ENCODE results near the gene PTPN1. TPM values are rescaled to one million over a fixed set of nuclear protein-coding genes. Genes with fewer than 3 reads are reported as not detected.
A peak's percentile ranks its signal among the peaks of the same experiment; 100 is the strongest.

The PTPN1 gene
- total and polyA plus RNA-seq, 2 experiments from 2014 or later = 16.9 to 26.4 TPM

DNA sequence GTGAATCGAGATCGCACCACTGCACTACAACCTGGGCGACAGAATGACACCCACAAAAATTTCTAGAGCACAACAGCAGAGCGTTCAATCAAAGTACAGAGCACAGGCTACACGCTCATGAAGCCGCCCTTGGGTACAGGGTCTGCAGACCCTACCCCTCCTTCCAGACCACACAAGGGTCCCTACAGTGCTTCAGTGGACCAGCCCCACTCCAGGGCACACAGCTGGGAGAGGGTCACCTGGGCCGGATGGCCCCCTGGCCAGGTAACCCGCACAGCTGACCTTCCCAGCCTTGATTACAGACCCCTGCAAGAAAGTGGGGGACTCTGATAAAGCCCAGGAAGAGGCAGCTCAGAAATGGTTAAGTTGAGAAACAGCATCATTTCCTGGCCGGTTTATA is 117.6 kb downstream of the PTPN1 start (continued):
- TF ChIP-seq, protein P1, sequence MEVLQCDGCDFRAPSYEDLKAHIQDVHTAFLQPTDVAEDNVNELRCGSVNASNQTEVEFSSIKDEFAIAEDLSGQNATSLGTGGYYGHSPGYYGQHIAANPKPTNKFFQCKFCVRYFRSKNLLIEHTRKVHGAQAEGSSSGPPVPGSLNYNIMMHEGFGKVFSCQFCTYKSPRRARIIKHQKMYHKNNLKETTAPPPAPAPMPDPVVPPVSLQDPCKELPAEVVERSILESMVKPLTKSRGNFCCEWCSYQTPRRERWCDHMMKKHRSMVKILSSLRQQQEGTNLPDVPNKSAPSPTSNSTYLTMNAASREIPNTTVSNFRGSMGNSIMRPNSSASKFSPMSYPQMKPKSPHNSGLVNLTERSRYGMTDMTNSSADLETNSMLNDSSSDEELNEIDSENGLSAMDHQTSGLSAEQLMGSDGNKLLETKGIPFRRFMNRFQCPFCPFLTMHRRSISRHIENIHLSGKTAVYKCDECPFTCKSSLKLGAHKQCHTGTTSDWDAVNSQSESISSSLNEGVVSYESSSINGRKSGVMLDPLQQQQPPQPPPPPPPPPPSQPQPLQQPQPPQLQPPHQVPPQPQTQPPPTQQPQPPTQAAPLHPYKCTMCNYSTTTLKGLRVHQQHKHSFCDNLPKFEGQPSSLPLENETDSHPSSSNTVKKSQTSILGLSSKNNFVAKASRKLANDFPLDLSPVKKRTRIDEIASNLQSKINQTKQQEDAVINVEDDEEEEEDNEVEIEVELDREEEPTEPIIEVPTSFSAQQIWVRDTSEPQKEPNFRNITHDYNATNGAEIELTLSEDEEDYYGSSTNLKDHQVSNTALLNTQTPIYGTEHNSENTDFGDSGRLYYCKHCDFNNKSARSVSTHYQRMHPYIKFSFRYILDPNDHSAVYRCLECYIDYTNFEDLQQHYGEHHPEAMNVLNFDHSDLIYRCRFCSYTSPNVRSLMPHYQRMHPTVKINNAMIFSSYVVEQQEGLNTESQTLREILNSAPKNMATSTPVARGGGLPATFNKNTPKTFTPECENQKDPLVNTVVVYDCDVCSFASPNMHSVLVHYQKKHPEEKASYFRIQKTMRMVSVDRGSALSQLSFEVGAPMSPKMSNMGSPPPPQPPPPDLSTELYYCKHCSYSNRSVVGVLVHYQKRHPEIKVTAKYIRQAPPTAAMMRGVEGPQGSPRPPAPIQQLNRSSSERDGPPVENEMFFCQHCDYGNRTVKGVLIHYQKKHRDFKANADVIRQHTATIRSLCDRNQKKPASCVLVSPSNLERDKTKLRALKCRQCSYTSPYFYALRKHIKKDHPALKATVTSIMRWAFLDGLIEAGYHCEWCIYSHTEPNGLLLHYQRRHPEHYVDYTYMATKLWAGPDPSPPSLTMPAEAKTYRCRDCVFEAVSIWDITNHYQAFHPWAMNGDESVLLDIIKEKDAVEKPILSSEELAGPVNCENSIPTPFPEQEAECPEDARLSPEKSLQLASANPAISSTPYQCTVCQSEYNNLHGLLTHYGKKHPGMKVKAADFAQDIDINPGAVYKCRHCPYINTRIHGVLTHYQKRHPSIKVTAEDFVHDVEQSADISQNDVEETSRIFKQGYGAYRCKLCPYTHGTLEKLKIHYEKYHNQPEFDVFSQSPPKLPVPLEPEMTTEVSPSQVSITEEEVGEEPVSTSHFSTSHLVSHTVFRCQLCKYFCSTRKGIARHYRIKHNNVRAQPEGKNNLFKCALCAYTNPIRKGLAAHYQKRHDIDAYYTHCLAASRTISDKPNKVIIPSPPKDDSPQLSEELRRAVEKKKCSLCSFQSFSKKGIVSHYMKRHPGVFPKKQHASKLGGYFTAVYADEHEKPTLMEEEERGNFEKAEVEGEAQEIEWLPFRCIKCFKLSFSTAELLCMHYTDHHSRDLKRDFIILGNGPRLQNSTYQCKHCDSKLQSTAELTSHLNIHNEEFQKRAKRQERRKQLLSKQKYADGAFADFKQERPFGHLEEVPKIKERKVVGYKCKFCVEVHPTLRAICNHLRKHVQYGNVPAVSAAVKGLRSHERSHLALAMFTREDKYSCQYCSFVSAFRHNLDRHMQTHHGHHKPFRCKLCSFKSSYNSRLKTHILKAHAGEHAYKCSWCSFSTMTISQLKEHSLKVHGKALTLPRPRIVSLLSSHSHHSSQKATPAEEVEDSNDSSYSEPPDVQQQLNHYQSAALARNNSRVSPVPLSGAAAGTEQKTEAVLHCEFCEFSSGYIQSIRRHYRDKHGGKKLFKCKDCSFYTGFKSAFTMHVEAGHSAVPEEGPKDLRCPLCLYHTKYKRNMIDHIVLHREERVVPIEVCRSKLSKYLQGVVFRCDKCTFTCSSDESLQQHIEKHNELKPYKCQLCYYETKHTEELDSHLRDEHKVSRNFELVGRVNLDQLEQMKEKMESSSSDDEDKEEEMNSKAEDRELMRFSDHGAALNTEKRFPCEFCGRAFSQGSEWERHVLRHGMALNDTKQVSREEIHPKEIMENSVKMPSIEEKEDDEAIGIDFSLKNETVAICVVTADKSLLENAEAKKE (CRISPR knock-in tag; IDR thresholded peaks at IDR 0.05) = no peak

DNA sequence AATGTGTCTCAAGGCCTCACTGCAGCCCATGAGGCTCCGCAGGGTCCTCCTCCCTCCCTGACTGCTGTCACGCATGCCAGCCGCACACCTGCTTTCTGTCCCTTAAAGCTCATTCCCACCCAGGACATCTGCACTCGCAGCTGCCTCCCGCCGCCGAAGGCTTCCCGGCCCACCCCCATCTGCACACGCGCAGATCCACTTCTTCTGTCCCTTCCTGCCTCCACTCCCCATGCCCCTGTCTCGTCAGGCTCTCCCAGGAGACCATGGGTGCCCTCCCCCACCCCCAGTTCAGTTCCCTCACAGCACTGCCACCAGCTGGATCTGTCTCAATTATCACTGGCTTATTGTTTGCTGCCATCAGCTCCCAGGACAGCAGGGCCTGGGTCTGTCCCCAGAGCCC is 118.1 kb downstream of the PTPN1 start:
- Histone ChIP-seq H3K9me2 (ENCODE audit: insufficient read depth) (no peaks in the 10 kb centered on the region), H3K27me3 (ENCODE audit: insufficient read depth) (no peaks in the 10 kb centered on the region), H3K79me2 (replicated peaks; ENCODE audit: insufficient read depth) (no peaks in the 10 kb centered on the region), H3K4me3 (no peak overlapping the region), H3K4me2 (no peak overlapping the region), H3F3A (replicated peaks; ENCODE audit: low read depth) (no peaks in the 10 kb centered on the region), H2AFZ (0 out of 2 replicates have a peak overlapping the region, but pooled peaks have one; percentile 43), H4K20me1 (replicated peaks; ENCODE audit: insufficient read depth) (no peaks in the 10 kb centered on the region), H3K27ac (ENCODE audit: low read depth) (no peak overlapping the region; the same call in 1 of the 2 replicates), H3K36me3 (ENCODE audit: insufficient read depth) (no peaks in the 10 kb centered on the region), H3K4me1 (ENCODE audit: insufficient read depth) (peaks cover 5% of the 10 kb centered on the region; the same call in 1 of the 2 replicates)
- Mint-ChIP-seq H3K36me3 (ENCODE audit: low read depth) (no peaks in the 10 kb centered on the region), H3K27ac (peak overlapping the region; percentile 63; the same call in 1 of the 2 replicates), H3K4me1 (peaks cover 16% of the 10 kb centered on the region), H3K4me3 (no peak overlapping the region), H3K27me3 (ENCODE audit: insufficient read depth, low read depth, poor library complexity) (peaks cover 11% of the 10 kb centered on the region), H3K9me3 (no peaks in the 10 kb centered on the region)
- no peak for ATAC-seq
- DNase-seq (ENCODE audit: low spot score) = no peak
- TF ChIP-seq CREB1 (CRISPR knock-in tag; IDR thresholded peaks at IDR 0.05; ENCODE audit: low read depth) (no peak), EZH2phosphoT487 (IDR thresholded peaks at IDR 0.05; ENCODE audit: unreplicated experiment) (no peak), JUNB (IDR thresholded peaks at IDR 0.05; ENCODE audit: unreplicated experiment) (no peak), NANOG (IDR thresholded peaks at IDR 0.05; ENCODE audit: borderline replicate concordance) (no peak), POLR2AphosphoS5 (IDR thresholded peaks at IDR 0.05; ENCODE audit: low read depth) (no peak)
- TF ChIP-seq, protein P2, sequence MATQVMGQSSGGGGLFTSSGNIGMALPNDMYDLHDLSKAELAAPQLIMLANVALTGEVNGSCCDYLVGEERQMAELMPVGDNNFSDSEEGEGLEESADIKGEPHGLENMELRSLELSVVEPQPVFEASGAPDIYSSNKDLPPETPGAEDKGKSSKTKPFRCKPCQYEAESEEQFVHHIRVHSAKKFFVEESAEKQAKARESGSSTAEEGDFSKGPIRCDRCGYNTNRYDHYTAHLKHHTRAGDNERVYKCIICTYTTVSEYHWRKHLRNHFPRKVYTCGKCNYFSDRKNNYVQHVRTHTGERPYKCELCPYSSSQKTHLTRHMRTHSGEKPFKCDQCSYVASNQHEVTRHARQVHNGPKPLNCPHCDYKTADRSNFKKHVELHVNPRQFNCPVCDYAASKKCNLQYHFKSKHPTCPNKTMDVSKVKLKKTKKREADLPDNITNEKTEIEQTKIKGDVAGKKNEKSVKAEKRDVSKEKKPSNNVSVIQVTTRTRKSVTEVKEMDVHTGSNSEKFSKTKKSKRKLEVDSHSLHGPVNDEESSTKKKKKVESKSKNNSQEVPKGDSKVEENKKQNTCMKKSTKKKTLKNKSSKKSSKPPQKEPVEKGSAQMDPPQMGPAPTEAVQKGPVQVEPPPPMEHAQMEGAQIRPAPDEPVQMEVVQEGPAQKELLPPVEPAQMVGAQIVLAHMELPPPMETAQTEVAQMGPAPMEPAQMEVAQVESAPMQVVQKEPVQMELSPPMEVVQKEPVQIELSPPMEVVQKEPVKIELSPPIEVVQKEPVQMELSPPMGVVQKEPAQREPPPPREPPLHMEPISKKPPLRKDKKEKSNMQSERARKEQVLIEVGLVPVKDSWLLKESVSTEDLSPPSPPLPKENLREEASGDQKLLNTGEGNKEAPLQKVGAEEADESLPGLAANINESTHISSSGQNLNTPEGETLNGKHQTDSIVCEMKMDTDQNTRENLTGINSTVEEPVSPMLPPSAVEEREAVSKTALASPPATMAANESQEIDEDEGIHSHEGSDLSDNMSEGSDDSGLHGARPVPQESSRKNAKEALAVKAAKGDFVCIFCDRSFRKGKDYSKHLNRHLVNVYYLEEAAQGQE (IDR thresholded peaks at IDR 0.05; ENCODE audit: unreplicated experiment) = no peak
- TF ChIP-seq, protein P3, sequence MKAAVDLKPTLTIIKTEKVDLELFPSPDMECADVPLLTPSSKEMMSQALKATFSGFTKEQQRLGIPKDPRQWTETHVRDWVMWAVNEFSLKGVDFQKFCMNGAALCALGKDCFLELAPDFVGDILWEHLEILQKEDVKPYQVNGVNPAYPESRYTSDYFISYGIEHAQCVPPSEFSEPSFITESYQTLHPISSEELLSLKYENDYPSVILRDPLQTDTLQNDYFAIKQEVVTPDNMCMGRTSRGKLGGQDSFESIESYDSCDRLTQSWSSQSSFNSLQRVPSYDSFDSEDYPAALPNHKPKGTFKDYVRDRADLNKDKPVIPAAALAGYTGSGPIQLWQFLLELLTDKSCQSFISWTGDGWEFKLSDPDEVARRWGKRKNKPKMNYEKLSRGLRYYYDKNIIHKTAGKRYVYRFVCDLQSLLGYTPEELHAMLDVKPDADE (IDR thresholded peaks at IDR 0.05) = no peak
- TF ChIP-seq, protein P4, sequence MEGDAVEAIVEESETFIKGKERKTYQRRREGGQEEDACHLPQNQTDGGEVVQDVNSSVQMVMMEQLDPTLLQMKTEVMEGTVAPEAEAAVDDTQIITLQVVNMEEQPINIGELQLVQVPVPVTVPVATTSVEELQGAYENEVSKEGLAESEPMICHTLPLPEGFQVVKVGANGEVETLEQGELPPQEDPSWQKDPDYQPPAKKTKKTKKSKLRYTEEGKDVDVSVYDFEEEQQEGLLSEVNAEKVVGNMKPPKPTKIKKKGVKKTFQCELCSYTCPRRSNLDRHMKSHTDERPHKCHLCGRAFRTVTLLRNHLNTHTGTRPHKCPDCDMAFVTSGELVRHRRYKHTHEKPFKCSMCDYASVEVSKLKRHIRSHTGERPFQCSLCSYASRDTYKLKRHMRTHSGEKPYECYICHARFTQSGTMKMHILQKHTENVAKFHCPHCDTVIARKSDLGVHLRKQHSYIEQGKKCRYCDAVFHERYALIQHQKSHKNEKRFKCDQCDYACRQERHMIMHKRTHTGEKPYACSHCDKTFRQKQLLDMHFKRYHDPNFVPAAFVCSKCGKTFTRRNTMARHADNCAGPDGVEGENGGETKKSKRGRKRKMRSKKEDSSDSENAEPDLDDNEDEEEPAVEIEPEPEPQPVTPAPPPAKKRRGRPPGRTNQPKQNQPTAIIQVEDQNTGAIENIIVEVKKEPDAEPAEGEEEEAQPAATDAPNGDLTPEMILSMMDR (conservative IDR thresholded peaks at IDR 0.05; ENCODE audit: low read depth in 2 of 2) = no peak

Data from GM23338 (cell line).